Thoracic aorta (tissue), 2 donors: ENCODE results near the gene CRABP1. TPM values are rescaled to one million over a fixed set of nuclear protein-coding genes. Genes with fewer than 3 reads are reported as not detected.

Experiments used
- ATAC-seq: fragments of 150-250 bp; one replicate; pipeline ENCODE4 v1.8.0; 2017; ENCODE audit warnings: low read depth; ENCODE audit not compliant: insufficient number of reproducible peaks, low FRiP score
- DNase-seq: peaks from one replicate; pipeline ENCODE4 v3.0.0-alpha.2; 2020; ENCODE audit warnings: low spot score
- H3K27ac ChIP-seq, 2 donors: fragments of 200-600 bp; sonication (generic); 1 replicate in 1 of 2; 2 replicates in 1 of 2; pipeline ENCODE4 v1.5.1; 2016; ENCODE audit warnings: mild to moderate bottlenecking in 2 of 2, moderate library complexity in 2 of 2
- H3K27me3 ChIP-seq: fragments of 200-600 bp; sonication (generic); replicated peaks from 2 replicates; pipeline ENCODE4 v1.6.0; 2016; ENCODE audit warnings: mild to moderate bottlenecking; ENCODE audit not compliant: insufficient read depth
- H3K36me3 ChIP-seq: fragments of 200-600 bp; sonication (generic); one replicate; pipeline ENCODE4 v1.5.1; 2016
- H3K4me1 ChIP-seq, 2 donors: fragments of 200-600 bp; sonication (generic); 1 replicate in 1 of 2; 2 replicates in 1 of 2; pipeline versions ENCODE4 v1.5.1 to v1.6.0; 2016; ENCODE audit warnings: low read depth in 2 of 2, mild to moderate bottlenecking in 1 of 2; ENCODE audit not compliant: control insufficient read depth in 1 of 2
- H3K4me3 ChIP-seq: fragments of 200-600 bp; sonication (generic); 2 replicates; pipeline ENCODE4 v1.5.1; 2016; ENCODE audit warnings: mild to moderate bottlenecking
- H3K9me3 ChIP-seq: fragments of 200-600 bp; sonication (generic); 2 replicates; pipeline ENCODE4 v1.5.1; 2016
- total RNA-seq, 2 donors: library from RNA; depleted of rRNA; stranded (reverse); fragments of >200 nt; gene quantifications; one replicate each; pipeline versions ENCODE4 v1.1.0 to v1.2.3, GENCODE V29; 2016
- TF ChIP-seq, protein P1 (sequence below): fragments of 200-600 bp; sonication (generic); IDR thresholded peaks from one replicate; pipeline ENCODE4 v1.5.1; 2019; ENCODE audit warnings: antibody characterized with exemption

Gene CRABP1
- 1 to 10 TPM in 1 of 2 donors, not detected in 1; 5.1 TPM for total RNA-seq

DNA sequence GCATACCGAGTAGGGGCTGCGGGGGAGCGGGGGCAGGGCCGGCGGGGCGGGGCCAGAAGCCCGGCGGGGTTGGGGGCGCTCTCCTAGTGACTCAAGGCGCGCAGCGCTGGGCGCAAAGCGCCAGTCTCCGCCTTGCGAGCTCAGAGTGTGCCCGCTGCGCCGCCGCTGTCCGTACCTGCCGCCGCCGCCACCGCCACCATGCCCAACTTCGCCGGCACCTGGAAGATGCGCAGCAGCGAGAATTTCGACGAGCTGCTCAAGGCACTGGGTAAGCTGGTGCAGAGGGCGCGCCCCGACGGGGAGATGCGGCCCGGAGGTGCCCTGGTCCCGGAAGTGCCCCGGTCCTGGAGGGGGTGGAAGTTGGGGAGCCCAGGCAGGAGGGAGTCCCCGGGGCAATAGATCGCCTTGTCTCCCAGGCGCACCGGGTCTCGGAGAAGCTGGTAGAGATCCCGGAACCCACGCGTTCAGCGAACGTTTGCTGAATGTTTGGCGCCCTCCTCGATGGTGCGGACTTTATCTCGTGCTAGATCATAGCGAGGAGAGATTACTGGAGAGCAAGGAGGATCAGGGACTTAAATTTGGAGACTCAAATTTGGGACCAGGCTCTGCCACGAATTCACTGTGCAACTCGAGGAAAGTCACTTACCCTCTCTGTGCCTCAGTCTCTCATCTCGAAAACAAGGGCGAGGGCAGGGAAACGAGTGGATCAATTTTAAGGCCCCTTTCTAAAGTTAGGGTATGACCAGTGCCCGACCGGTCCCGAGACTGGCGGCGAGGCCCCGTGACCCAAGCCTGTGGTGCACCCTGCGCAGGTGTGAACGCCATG is at the start of gene CRABP1:
TSS of gene CRABP1 (plus strand) at position 123 of the 826 bp plus-strand sequence. CDS start at position 199, 76 bp downstream.
- ATAC-seq (no peak), DNase-seq (no peak)
- H3K9me3 ChIP-seq = no peaks in the 10 kb centered on the region
- H3K4me1 ChIP-seq = no peaks in the 10 kb centered on the region
- no peak within 1 kb of the TSS for H3K4me3 ChIP-seq
- TF ChIP-seq, protein P1, sequence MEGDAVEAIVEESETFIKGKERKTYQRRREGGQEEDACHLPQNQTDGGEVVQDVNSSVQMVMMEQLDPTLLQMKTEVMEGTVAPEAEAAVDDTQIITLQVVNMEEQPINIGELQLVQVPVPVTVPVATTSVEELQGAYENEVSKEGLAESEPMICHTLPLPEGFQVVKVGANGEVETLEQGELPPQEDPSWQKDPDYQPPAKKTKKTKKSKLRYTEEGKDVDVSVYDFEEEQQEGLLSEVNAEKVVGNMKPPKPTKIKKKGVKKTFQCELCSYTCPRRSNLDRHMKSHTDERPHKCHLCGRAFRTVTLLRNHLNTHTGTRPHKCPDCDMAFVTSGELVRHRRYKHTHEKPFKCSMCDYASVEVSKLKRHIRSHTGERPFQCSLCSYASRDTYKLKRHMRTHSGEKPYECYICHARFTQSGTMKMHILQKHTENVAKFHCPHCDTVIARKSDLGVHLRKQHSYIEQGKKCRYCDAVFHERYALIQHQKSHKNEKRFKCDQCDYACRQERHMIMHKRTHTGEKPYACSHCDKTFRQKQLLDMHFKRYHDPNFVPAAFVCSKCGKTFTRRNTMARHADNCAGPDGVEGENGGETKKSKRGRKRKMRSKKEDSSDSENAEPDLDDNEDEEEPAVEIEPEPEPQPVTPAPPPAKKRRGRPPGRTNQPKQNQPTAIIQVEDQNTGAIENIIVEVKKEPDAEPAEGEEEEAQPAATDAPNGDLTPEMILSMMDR = no peak
- no peak within 1 kb of the TSS for H3K27ac ChIP-seq
- H3K36me3 ChIP-seq = no peaks in the 10 kb centered on the region
- no peaks in the 10 kb centered on the region for H3K27me3 ChIP-seq

DNA sequence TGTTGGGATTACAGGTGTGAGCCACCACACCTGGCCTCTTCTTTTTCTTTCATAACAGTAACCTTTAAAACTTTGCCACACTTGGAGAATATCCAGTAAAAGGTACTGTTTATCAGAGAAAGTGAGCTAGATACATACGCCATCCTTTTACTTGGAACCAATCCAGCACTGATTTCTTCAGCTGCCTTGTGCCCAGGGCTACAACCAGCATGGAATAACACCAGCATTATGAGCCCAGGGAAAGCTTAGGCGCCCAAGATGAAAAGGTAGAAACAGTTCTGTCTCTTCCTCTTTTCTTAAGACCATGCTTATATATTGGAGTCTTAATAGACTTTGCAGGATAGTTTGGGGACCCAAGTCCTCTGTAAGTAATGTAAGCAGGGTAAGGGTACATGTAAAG is 49.1 kb upstream of the CRABP1 start:
- DNase-seq = no peak
- Histone ChIP-seq H3K36me3 (peaks cover 43% of the 10 kb centered on the region), H3K9me3 (no peaks in the 10 kb centered on the region), H3K27ac (no peak overlapping the region), H3K27me3 (no peaks in the 10 kb centered on the region), H3K4me3 (no peak overlapping the region), H3K4me1 (no peaks in the 10 kb centered on the region)
- TF ChIP-seq, protein P1 = no peak
- no peak for ATAC-seq

DNA sequence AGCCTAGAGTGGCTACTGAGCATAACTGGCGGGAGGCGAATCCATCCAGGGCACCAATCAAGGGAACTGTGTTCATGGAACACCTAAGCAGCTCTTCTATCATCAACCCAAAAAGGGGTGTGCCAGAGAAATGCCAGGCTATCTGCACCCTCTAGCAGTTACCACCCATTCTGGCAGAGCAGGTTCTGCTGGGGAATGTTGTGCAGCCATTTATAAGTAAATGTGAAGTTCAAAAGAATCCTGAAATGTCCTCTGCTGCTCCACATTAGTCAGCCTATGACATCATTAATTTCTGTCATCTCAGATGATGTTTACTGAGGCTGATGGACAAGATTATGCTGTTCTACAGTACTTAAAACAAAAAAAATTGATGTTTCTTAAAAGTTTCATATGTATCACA is 48.5 kb upstream of the CRABP1 start:
- Histone ChIP-seq H3K27ac (no peak overlapping the region), H3K36me3 (peaks cover 38% of the 10 kb centered on the region), H3K27me3 (no peaks in the 10 kb centered on the region), H3K9me3 (no peaks in the 10 kb centered on the region), H3K4me3 (no peak overlapping the region), H3K4me1 (no peaks in the 10 kb centered on the region)
- TF ChIP-seq, protein P1 = no peak
- ATAC-seq (no peak), DNase-seq (no peak)

DNA sequence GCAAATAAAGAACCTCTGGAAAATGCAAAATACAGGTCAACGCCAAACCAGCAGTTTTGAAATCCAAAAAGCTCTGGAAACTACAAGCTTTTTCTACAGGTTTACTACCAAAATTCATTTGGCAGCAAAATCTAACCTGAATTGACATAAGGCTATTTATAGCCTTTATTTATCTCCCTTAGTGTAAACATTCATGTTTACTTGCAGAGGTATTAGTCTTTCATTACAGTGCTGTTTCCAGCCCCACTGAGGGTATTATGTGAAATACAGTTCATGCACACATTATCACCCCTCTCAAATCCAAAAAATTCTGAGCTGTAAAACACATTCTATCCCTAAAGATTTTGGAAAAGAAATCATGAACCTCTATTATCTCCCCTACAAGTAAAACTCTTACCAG is 47.9 kb upstream of the CRABP1 start:
- no peak for ATAC-seq
- Histone ChIP-seq H3K27me3 (no peaks in the 10 kb centered on the region), H3K36me3 (peaks cover 32% of the 10 kb centered on the region)

More for the DNA sequence above, 47.9 kb upstream of the CRABP1 start:
- Histone ChIP-seq H3K27ac (no peak overlapping the region), H3K4me3 (no peak overlapping the region), H3K9me3 (no peaks in the 10 kb centered on the region), H3K4me1 (no peaks in the 10 kb centered on the region)
- TF ChIP-seq, protein P1 = no peak
- DNase-seq = no peak
